Keratinocyte (primary cell): Measurements from ENCODE around the gene VSNL1. TPM values are rescaled to one million over a fixed set of nuclear protein-coding genes. Genes with fewer than 3 reads are reported as not detected.

Experiments
- DNase-seq: peaks from one replicate; pipeline ENCODE4 v3.0.0-alpha.2; 2011; ENCODE audit warnings: low read depth, missing footprints, low spot score
- FAIRE-seq: peaks from 2 replicates; lab custom pipeline; 2011; peaks lifted over from hg19 to GRCh38; lab: Jason Lieb, UNC
- H2AFZ ChIP-seq: 2 replicates; pipeline ENCODE4 v1.6.0; 2012; ENCODE audit warnings: low read length, control low read depth, inconsistent platforms; ENCODE audit not compliant: control insufficient read depth
- H3K27ac ChIP-seq: 2 replicates; pipeline ENCODE4 v1.5.1; 2011; ENCODE audit warnings: low read length; ENCODE audit not compliant: control insufficient read depth, insufficient read depth
- H3K27me3 ChIP-seq: 3 replicates; pipeline ENCODE4 v1.6.0; 2011; ENCODE audit warnings: low read length; ENCODE audit not compliant: control insufficient read depth, insufficient read depth; ENCODE audit errors: extremely low read depth
- H3K36me3 ChIP-seq, 2 experiments: 2 replicates in 1 of 2; 3 replicates in 1 of 2; pipeline ENCODE4 v1.5.1; 2011; ENCODE audit warnings: low read length in 2 of 2, mild to moderate bottlenecking in 1 of 2; ENCODE audit not compliant: control insufficient read depth in 2 of 2, insufficient read depth in 2 of 2; ENCODE audit errors: extremely low read depth in 1 of 2
- H3K4me1 ChIP-seq: 3 replicates; pipeline ENCODE4 v1.5.1; 2011; ENCODE audit warnings: low read length; ENCODE audit not compliant: control insufficient read depth, insufficient read depth; ENCODE audit errors: extremely low read depth
- H3K4me2 ChIP-seq: 3 replicates; pipeline ENCODE4 v1.6.0; 2011; ENCODE audit warnings: low read depth, low read length; ENCODE audit not compliant: control insufficient read depth, insufficient read depth; ENCODE audit errors: extremely low read depth
- H3K4me3 ChIP-seq, 3 experiments: fragments of 200-600 bp in 1 of 3; sonication (generic) in 1 of 3; 2 replicates in 2 of 3; 3 replicates in 1 of 3; pipeline ENCODE4 v1.5.1; 2011 to 2016; ENCODE audit warnings: low read length in 3 of 3, mild to moderate bottlenecking in 3 of 3, control low read depth in 2 of 3, inconsistent platforms in 1 of 3, low read depth in 1 of 3, mixed read lengths in 1 of 3, mixed run types in 1 of 3, moderate library complexity in 1 of 3; ENCODE audit not compliant: control insufficient read depth in 2 of 3, insufficient read depth in 2 of 3; ENCODE audit errors: extremely low read depth in 1 of 3
- H3K79me2 ChIP-seq: 2 replicates; pipeline ENCODE4 v1.6.0; 2012; ENCODE audit warnings: low read length; ENCODE audit not compliant: control insufficient read depth, insufficient read depth
- H3K9ac ChIP-seq: 3 replicates; pipeline ENCODE4 v1.6.0; 2011; ENCODE audit warnings: low read length; ENCODE audit not compliant: control insufficient read depth, insufficient read depth; ENCODE audit errors: extremely low read depth
- H3K9me1 ChIP-seq: 3 replicates; pipeline ENCODE4 v1.6.0; 2011; ENCODE audit warnings: low read length; ENCODE audit not compliant: control insufficient read depth, insufficient read depth; ENCODE audit errors: extremely low read depth
- H3K9me3 ChIP-seq: 2 replicates; pipeline ENCODE4 v1.5.1; 2012; ENCODE audit warnings: low read depth, low read length; ENCODE audit not compliant: control insufficient read depth
- H4K20me1 ChIP-seq: 3 replicates; pipeline ENCODE4 v1.6.0; 2011; ENCODE audit warnings: low read length; ENCODE audit not compliant: control insufficient read depth, insufficient read depth; ENCODE audit errors: extremely low read depth
- EZH2 ChIP-seq: IDR thresholded peaks from one replicate; pipeline ENCODE4 v1.6.1; 2012; ENCODE audit warnings: inconsistent platforms, mild to moderate bottlenecking, low read length, moderate library complexity
- dilution Hi-C: fragments of 300-500 bp; cut with MboI; formaldehyde crosslinking; loops from one replicate; pipeline ENCODE4 v1.7.0; 2020; ENCODE audit warnings: low sequenced_read_pairs; ENCODE audit not compliant: extremely low pct_ligation_motif_present
- polyA plus RNA-seq, 5 experiments: library from polyadenylated mRNA; depleted of rRNA in 3 of 5; stranded (reverse) in 3 of 5; stranded (forward) in 1 of 5; unstranded in 1 of 5; fragments of >200 nt; gene quantifications; 1 replicate in 1 of 5; 2 replicates in 3 of 5; 3 replicates in 1 of 5; pipeline versions ENCODE4 v1.2.1 to v1.2.3, GENCODE V29; 2011 to 2012; ENCODE audit warnings: missing spikeins in 2 of 5, low read depth in 1 of 5, low replicate concordance in 1 of 5
- TF ChIP-seq, protein P1 (sequence below), 3 experiments: IDR thresholded peaks in 1 of 3; conservative IDR thresholded peaks in 1 of 3; optimal IDR thresholded peaks in 1 of 3; 2 replicates in 2 of 3; 3 replicates in 1 of 3; pipeline versions ENCODE3 to v1.5.1; 2011; ENCODE audit warnings: low read length in 3 of 3, mild to moderate bottlenecking in 3 of 3, moderate library complexity in 2 of 3, control low read depth in 1 of 3, inconsistent platforms in 1 of 3; ENCODE audit not compliant: insufficient read depth in 2 of 3; ENCODE audit errors: extremely low read depth in 1 of 3

The VSNL1 gene
- polyA plus RNA-seq, 1 donor (not counting 4 experiments of a cell fraction or from before 2014, with no cell fraction given): 32.1 TPM

DNA sequence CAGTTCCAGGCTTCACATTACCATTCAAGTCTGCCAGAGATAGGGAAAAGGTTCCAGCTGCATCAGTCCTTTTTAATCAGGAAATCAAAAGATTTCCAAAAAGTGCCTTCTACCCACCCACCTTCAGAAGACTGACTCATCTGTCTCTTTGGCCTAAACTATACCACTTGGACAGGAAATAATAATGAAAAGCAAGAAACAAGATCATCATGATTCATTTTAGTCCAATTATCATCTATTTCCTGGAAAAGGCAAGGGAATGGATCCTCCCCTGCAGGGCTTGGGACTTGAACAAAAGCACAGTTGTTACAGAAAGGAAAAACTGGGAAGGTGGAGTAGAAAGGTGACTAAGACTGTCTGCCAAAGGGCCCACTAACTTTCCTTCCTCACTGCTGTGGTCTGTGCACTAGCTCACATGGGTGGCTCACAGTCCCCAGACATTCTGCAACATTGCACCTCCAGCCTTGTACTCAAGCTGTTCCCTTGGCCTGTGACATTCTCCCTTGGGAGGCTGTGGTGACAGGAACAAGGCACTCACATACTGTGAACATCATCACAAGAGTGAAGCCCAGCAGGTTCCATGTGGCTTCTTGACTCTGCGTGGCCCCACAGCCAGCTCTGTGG, 75.3 kb downstream of the VSNL1 start:
- Histone ChIP-seq H3K27me3 (no peaks in the 10 kb centered on the region), H3K79me2 (no peaks in the 10 kb centered on the region), H3K9me1 (no peaks in the 10 kb centered on the region), H3K4me1 (peaks cover 30% of the 10 kb centered on the region), H3K4me2 (peak overlapping the region; percentile 54), H3K4me3 (no peak overlapping the region), H3K9ac (no peak overlapping the region), H3K27ac (peak overlapping the region; percentile 68), H4K20me1 (no peaks in the 10 kb centered on the region), H3K36me3 (no peaks in the 10 kb centered on the region), H2AFZ (peak overlapping the region; percentile 9), H3K9me3 (no peaks in the 10 kb centered on the region)
- DNase-seq (peak; percentile 60), FAIRE-seq (peak; percentile 99)
- no peak for TF ChIP-seq EZH2
- TF ChIP-seq, protein P1, sequence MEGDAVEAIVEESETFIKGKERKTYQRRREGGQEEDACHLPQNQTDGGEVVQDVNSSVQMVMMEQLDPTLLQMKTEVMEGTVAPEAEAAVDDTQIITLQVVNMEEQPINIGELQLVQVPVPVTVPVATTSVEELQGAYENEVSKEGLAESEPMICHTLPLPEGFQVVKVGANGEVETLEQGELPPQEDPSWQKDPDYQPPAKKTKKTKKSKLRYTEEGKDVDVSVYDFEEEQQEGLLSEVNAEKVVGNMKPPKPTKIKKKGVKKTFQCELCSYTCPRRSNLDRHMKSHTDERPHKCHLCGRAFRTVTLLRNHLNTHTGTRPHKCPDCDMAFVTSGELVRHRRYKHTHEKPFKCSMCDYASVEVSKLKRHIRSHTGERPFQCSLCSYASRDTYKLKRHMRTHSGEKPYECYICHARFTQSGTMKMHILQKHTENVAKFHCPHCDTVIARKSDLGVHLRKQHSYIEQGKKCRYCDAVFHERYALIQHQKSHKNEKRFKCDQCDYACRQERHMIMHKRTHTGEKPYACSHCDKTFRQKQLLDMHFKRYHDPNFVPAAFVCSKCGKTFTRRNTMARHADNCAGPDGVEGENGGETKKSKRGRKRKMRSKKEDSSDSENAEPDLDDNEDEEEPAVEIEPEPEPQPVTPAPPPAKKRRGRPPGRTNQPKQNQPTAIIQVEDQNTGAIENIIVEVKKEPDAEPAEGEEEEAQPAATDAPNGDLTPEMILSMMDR (optimal IDR thresholded peaks at IDR 0.05 in 1 of 3, IDR thresholded peaks at IDR 0.05 in 1 of 3, conservative IDR thresholded peaks at IDR 0.05 in 1 of 3; ENCODE audit: extremely low read depth in 1 of 3, insufficient read depth in 2 of 3, low read length in 3 of 3): no peak
- dilution Hi-C loops: no loop called here

DNA sequence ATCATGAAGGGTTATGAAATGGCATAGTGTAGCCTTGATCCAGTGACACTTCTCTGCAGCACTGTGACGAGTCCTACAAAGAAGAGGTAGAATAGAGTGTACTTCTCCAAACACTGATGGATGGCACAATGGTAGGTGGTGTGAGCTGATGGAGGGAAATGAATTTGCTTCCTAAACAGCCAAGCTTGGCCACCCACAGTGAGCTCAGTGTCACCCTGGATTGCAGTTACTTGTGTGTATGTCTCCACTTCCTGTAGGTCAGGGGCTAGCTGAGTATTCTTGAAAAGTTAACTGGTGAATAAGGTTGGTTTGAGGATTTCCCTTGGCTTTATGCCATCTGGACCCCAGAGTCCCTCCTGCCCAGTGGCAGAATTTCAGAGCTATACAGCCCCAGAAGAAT, 75.9 kb downstream of the VSNL1 start:
- peaks cover 33% of the 10 kb centered on the region for H3K4me1 ChIP-seq
- H3K27me3 ChIP-seq: no peaks in the 10 kb centered on the region
- no peak overlapping the region for H2AFZ ChIP-seq
- DNase-seq: no peak
- no peak overlapping the region for H3K4me2 ChIP-seq
- no peak overlapping the region for H3K4me3 ChIP-seq
- H3K9me3 ChIP-seq: no peaks in the 10 kb centered on the region
- FAIRE-seq: no peak
- no peak overlapping the region for H3K9ac ChIP-seq
- peak overlapping the region; percentile 68 for H3K27ac ChIP-seq
- TF ChIP-seq, protein P1 (optimal IDR thresholded peaks at IDR 0.05 in 1 of 3, IDR thresholded peaks at IDR 0.05 in 1 of 3, conservative IDR thresholded peaks at IDR 0.05 in 1 of 3; ENCODE audit: extremely low read depth in 1 of 3, insufficient read depth in 2 of 3, low read length in 3 of 3): no peak
- no peak for TF ChIP-seq EZH2
- H3K36me3 ChIP-seq: no peaks in the 10 kb centered on the region
- no peaks in the 10 kb centered on the region for H3K79me2 ChIP-seq
- no peaks in the 10 kb centered on the region for H3K9me1 ChIP-seq
- dilution Hi-C loops: no loop called here
- no peaks in the 10 kb centered on the region for H4K20me1 ChIP-seq
